ENCODE measurements around the gene TACC3.

Gene TACC3

GRCh38 chr4:1760521-1761071 lies 39.3 kb downstream of the TACC3 start:
- no peak for DNase-seq (ENCODE audit: low read depth)

- no peak for DNase-seq (ENCODE audit: low read depth)
These were observed 39.9 kb downstream of the TACC3 start for GRCh38 chr4:1761130-1761689.

- no peak for DNase-seq (ENCODE audit: low read depth)
These were observed 41.1 kb downstream of the TACC3 start for GRCh38 chr4:1762264-1763010.

- no peak for DNase-seq (ENCODE audit: low read depth)
These were observed 41.8 kb downstream of the TACC3 start for GRCh38 chr4:1763070-1763549.

GRCh38 chr4:1763550-1764080 lies 42.3 kb downstream of the TACC3 start:
- no peak for DNase-seq (ENCODE audit: low read depth)

GRCh38 chr4:1764670-1765069 lies 43.3 kb downstream of the TACC3 start:
- no peak for DNase-seq (ENCODE audit: low read depth)

GRCh38 chr4:1765409-1766072 lies 44.2 kb downstream of the TACC3 start:
- no peak for DNase-seq (ENCODE audit: low read depth)

GRCh38 chr4:1766106-1767060 lies 45.1 kb downstream of the TACC3 start:
- no peak for DNase-seq (ENCODE audit: low read depth)

- no peak for DNase-seq (ENCODE audit: low read depth)
These were observed 45.9 kb downstream of the TACC3 start for GRCh38 chr4:1767061-1767769.

GRCh38 chr4:1767770-1768366 lies 46.5 kb downstream of the TACC3 start:
- no peak for DNase-seq (ENCODE audit: low read depth)

- DNase-seq (ENCODE audit: low read depth): no peak
These were observed 47.2 kb downstream of the TACC3 start for GRCh38 chr4:1768367-1769034.

- DNase-seq (ENCODE audit: low read depth): no peak
These were observed 48.4 kb downstream of the TACC3 start for GRCh38 chr4:1769692-1770091.

GRCh38 chr4:1770245-1770644 lies 48.9 kb downstream of the TACC3 start:
- no peak for DNase-seq (ENCODE audit: low read depth)

GRCh38 chr4:1770791-1771231 lies 49.5 kb downstream of the TACC3 start:
- DNase-seq (ENCODE audit: low read depth): no peak

GRCh38 chr4:1771555-1772305 lies 50.4 kb downstream of the TACC3 start:
- DNase-seq (ENCODE audit: low read depth): no peak

- DNase-seq (ENCODE audit: low read depth): no peak
These were observed 51.7 kb downstream of the TACC3 start for GRCh38 chr4:1772853-1773538.

- DNase-seq (ENCODE audit: low read depth): no peak
These were observed 52.4 kb downstream of the TACC3 start for GRCh38 chr4:1773754-1774153.

- no peak for DNase-seq (ENCODE audit: low read depth)
These were observed 54.6 kb downstream of the TACC3 start for GRCh38 chr4:1775731-1776500.

Measured in HS-27A (cell line).